ENCODE results near the gene KCNK13. TPM values are rescaled to one million over a fixed set of nuclear protein-coding genes. Genes with fewer than 3 reads are reported as not detected.
"Not testable (repeated sequence)": the region's sequence is repeated elsewhere in the genome, so short reads cannot be mapped to it uniquely, and the experiment has no call there.

KCNK13 gene
- total RNA-seq, 1 donor from 2014 or later = not detected

DNA sequence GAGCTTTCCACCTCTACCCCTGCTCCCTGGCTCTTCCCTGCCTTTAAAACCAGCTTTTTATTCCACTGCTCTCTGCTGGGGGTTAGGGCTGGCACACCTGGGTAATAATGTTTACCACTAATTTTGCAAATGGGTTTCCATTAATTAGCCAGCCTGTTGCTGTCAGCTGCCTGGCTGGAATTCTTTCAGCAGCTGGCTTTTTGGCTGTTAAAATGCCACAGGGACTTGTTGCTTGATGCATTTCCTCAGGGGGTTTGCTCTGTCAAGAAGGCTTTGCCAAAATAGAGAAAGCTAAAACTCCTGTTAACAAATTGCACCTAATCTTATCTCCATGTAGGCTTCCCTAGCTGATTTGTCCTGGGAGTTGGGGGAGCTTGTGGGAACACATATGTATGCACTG, 142.7 kb downstream of the KCNK13 start:
- no peak overlapping the region for H3K27ac ChIP-seq
- DNase-seq (ENCODE audit: extremely low spot score in 2 of 2) = no peak
- no peak overlapping the region for H3K4me3 ChIP-seq
- H3K36me3 ChIP-seq = no peaks in the 10 kb centered on the region
- H3K9me3 ChIP-seq = no peaks in the 10 kb centered on the region
- H3K27me3 ChIP-seq = no peaks in the 10 kb centered on the region
- H3K4me1 ChIP-seq = no peaks in the 10 kb centered on the region
- no peak for TF ChIP-seq POLR2A (IDR thresholded peaks at IDR 0.05)
- TF ChIP-seq POLR2AphosphoS5 (IDR thresholded peaks at IDR 0.05; ENCODE audit: insufficient read depth in 1 of 2, low read depth in 1 of 2) = no peak
- TF ChIP-seq, protein P1, sequence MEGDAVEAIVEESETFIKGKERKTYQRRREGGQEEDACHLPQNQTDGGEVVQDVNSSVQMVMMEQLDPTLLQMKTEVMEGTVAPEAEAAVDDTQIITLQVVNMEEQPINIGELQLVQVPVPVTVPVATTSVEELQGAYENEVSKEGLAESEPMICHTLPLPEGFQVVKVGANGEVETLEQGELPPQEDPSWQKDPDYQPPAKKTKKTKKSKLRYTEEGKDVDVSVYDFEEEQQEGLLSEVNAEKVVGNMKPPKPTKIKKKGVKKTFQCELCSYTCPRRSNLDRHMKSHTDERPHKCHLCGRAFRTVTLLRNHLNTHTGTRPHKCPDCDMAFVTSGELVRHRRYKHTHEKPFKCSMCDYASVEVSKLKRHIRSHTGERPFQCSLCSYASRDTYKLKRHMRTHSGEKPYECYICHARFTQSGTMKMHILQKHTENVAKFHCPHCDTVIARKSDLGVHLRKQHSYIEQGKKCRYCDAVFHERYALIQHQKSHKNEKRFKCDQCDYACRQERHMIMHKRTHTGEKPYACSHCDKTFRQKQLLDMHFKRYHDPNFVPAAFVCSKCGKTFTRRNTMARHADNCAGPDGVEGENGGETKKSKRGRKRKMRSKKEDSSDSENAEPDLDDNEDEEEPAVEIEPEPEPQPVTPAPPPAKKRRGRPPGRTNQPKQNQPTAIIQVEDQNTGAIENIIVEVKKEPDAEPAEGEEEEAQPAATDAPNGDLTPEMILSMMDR (IDR thresholded peaks at IDR 0.05) = no peak
- intact Hi-C loops (cut with DNase I) = no loop called here

DNA sequence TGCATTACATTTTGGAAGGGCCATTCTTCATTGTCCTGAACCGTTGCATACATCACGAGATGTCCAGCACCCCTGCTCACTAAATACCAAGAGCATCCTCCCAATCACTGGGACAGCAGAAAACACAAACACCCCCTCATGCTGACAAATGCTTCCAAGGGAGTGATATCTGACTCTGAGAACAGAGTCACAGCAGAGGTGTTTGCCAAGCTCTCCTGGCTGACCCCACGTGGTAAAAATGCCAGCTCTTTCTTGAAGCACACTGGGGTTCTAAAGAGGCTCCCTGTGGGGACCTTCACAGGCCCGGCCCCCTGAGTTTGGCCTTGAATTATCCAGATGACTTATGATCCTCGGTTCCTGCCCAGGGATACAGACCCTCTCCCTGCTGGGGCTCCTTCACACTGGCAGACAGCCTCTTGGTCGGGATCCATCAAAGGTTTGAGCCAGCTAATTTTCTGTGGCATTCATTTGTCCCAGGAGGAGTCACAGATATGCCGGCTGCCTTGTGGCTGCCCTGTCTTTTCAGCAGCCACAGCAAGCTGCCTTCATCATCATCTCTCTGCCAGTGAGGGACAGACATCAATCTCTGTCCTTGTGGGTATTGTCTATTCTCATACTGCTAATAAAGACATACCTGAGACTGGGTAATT, 151.4 kb downstream of the KCNK13 start:
- intact Hi-C loops (cut with DNase I) = no loop called here
- Histone ChIP-seq H3K27ac (no peak overlapping the region), H3K36me3 (no peaks in the 10 kb centered on the region), H3K4me3 (no peak overlapping the region), H3K9me3 (no peaks in the 10 kb centered on the region), H3K27me3 (no peaks in the 10 kb centered on the region), H3K4me1 (no peaks in the 10 kb centered on the region)
- no peak for DNase-seq (ENCODE audit: extremely low spot score in 2 of 2)
- no peak for TF ChIP-seq POLR2A (IDR thresholded peaks at IDR 0.05)
- TF ChIP-seq, protein P1 (IDR thresholded peaks at IDR 0.05) = no peak
- TF ChIP-seq POLR2AphosphoS5 (IDR thresholded peaks at IDR 0.05; ENCODE audit: insufficient read depth in 1 of 2, low read depth in 1 of 2) = no peak

DNA sequence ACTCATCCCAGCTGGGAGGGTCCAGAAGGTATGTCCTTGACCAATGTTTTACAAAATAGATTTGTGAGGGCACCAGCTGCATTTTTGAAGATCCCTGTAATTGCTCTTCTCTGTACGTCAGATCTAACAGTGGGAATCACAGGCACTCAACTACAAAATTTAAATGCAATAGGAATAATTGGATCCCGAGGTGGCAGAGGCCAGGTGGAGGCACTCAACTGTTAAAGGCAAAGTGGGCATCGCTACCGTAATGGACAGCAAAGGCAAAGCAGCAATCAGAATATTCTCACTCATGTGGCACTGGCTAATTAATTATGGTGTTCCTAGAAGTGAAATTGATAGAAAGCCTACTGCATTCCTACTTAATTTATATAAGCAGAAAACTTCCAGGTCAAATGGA, 166.7 kb downstream of the KCNK13 start:
- Histone ChIP-seq H3K27me3 (no peaks in the 10 kb centered on the region), H3K36me3 (no peaks in the 10 kb centered on the region), H3K4me1 (no peaks in the 10 kb centered on the region), H3K27ac (no peak overlapping the region), H3K9me3 (no peaks in the 10 kb centered on the region), H3K4me3 (no peak overlapping the region)
- intact Hi-C loops (cut with DNase I) = no loop called here
- no peak for DNase-seq (ENCODE audit: extremely low spot score in 2 of 2)
- TF ChIP-seq POLR2A (IDR thresholded peaks at IDR 0.05) (no peak), POLR2AphosphoS5 (IDR thresholded peaks at IDR 0.05; ENCODE audit: insufficient read depth in 1 of 2, low read depth in 1 of 2) (no peak)
- TF ChIP-seq, protein P1 (IDR thresholded peaks at IDR 0.05) = no peak

DNA sequence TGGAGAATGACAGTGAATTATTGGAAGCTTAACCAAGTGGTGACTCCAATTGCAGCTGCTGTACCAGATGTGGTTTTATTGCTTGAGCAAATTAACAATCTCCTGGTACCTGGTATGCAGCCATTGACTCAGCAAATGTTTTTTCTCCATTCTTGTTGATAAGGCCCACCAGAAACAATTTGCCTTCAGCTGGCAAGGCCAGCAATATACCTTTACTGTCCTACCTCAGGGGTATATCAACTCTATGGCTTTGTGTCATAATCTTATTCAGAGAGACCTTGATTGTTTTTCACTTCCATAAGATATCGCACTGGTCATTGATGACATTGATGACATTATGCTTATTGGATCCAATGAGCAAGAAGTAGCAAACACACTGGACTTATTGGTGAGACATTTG, 168.1 kb downstream of the KCNK13 start:
- H3K4me1 ChIP-seq; H3K27me3 ChIP-seq; H3K9me3 ChIP-seq; DNase-seq (ENCODE audit: extremely low spot score in 2 of 2); H3K36me3 ChIP-seq; intact Hi-C loops (cut with DNase I); H3K27ac ChIP-seq; H3K4me3 ChIP-seq: not testable (repeated sequence)

Small RNA genes within 50 kb of the gene (small RNA-seq; reads per million reads assigned to genes)
- not detected for gene RF00019

Other genes with a start within 250 kb of the KCNK13 start
- 9.6 TPM for gene EFCAB11, start 107.3 kb upstream of the KCNK13 start, total RNA-seq
- gene TDP1, start 106.1 kb upstream of the KCNK13 start, total RNA-seq = 10.8 TPM
- gene PSMC1, start 194.6 kb downstream of the KCNK13 start, total RNA-seq = 32.7 TPM

All from vagina (tissue), 2 donors.